ENCODE data around the gene SDK1.

The SDK1 gene

DNA sequence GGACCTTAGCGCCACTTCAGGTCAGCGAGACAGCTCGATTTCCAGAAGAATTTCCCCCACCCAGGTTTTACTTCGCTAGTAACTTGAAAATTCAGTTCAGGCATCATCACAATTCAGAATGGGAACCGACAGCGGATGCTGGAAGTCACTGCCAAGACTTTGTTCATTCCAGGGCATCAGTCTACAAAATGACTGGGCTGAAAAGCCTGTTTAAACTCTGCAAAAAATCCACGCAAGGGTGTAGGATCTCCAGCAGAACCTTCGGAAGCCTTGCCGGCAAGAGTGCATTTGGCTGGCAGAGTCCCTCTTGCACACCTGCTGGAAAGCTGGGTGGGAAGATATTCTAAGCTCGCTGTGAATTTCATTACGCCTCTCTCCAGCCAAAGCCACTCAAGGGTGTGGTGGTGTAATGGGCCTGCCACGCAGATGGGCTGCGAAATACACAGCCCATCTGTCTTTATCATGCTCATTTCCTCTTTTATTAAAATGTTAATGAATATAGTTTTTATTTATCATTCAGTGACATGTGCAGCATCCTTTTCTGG is 709.1 kb downstream of the SDK1 start:
- DNase-seq (ENCODE audit: low read depth in 2 of 3, low spot score in 2 of 3): no peak

DNA sequence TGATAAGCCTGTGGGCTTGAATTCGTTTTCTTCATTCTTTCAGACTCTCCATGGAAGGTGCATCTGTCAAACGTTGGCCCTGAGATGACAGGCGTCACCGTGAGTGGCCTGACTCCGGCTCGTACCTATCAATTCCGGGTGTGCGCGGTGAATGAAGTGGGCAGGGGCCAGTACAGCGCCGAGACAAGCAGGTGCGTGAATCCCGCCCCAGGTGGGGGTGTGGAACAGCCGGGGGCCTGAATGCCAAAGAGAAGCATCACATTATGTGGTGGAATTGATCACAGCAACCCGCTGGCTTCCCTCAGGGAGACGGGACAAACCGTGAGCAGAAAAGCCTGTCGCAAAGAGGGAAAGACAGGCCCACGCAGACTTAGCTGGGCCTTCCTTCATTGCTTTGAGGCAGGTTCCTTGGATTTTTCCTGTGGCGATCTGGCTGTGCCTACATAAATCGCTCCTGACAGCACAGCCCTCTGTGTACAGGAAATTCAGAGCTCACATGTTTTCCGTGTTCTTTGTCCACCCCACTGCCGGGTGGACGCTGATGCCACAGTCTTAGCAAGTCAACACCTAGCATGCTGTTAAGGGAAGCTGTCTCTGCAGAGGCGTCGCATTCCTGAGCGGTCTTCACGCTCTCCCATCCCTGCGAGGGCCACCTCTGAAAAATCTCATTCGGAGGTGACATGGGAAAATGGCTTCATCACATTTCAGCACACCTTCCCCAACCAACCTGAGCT is 710.0 kb downstream of the SDK1 start:
- no peak for DNase-seq (ENCODE audit: low read depth in 2 of 3, low spot score in 2 of 3)

- DNase-seq (ENCODE audit: low read depth in 2 of 3, low spot score in 2 of 3): no peak
Measured at GRCh38 chr7:4013793-4014192, 712.7 kb downstream of the SDK1 start.

GRCh38 chr7:4014346-4015050 is 713.4 kb downstream of the SDK1 start:
- DNase-seq (ENCODE audit: low read depth in 2 of 3, low spot score in 2 of 3): no peak

GRCh38 chr7:4015371-4015770 is 714.3 kb downstream of the SDK1 start:
- DNase-seq (ENCODE audit: low read depth in 2 of 3, low spot score in 2 of 3): no peak

- DNase-seq (ENCODE audit: low read depth in 2 of 3, low spot score in 2 of 3): no peak
Measured at GRCh38 chr7:4015996-4016395, 714.9 kb downstream of the SDK1 start.

DNA sequence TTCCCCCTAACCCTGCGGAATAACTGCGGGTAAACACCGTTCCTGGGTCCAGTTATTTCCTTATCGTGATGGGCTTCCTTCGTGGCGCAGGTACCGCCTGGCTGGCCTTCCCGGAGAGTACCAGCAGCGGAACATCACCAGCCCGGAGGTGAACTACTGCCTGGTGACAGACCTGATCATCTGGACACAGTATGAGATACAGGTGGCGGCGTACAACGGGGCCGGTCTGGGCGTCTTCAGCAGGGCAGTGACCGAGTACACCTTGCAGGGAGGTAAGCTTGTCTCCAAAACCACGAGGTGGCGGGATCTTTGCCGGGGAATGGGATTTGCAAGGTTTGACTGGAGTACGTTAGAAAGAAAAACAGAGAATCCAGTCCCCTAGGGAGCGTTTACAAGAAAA is 716.0 kb downstream of the SDK1 start:
- DNase-seq (ENCODE audit: low read depth in 2 of 3, low spot score in 2 of 3): no peak

GRCh38 chr7:4017785-4018184 is 716.7 kb downstream of the SDK1 start:
- DNase-seq (ENCODE audit: low read depth in 2 of 3, low spot score in 2 of 3): no peak

DNA sequence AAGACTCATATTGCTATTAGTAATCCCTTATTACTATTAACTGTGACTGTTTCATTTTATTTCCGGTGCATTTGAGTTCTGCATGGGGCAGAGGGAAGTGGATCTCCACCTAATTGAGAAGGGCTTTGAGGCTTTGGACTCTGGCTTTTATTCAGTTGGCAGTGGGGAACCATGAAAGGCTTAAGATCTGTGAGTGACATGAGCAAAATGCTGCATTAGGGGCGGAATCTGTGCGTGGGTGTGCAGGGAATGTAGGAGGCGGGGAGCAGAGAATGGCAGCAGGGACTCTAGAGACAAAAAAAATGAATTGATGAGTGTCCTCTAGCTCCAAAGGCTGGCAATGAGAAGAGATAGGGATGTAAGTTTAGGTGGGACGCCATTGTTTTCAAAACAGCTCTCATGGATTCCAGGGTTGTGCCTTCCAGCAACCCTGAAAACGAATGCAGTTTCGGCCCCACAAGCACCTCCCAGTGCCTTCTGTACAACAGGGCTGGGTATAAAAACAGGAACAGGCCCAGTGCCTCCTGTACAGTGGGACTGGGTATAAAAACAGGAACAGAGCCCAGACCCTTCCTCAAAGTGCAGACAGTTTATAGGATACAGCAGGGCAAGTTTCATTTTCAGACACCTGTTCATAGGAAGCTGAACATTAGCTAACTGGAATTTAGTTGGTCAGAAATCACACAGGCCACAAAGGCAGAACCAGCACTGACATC is 717.7 kb downstream of the SDK1 start:
- no peak for DNase-seq (ENCODE audit: low read depth in 2 of 3, low spot score in 2 of 3)

- no peak for DNase-seq (ENCODE audit: low read depth in 2 of 3, low spot score in 2 of 3)
Measured at GRCh38 chr7:4020086-4020485, 719.0 kb downstream of the SDK1 start.

GRCh38 chr7:4021413-4021812 is 720.4 kb downstream of the SDK1 start:
- DNase-seq (ENCODE audit: low read depth in 2 of 3, low spot score in 2 of 3): no peak

DNA sequence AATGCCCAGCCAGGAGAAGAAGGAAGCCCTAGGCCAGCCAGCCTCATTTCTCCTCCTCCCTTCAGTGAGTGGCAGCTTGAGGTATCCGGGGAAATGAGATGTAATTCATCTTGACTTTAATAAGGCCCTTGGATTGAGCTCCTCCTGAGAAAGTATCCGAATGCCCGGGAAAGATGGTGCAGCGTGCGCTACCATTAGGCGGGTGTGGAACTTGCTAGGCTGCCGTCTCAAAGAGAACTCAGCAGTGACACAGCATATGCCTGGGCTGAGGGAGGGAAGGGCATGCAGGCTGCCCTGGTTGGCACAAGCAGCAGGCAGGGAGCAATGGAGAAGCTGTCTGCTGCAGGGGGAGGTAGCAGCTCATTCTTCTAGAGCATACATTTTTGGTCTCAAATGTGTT is 721.2 kb downstream of the SDK1 start:
- no peak for DNase-seq (ENCODE audit: low read depth in 2 of 3, low spot score in 2 of 3)

GRCh38 chr7:4023502-4023901 is 722.5 kb downstream of the SDK1 start:
- DNase-seq (ENCODE audit: low read depth in 2 of 3, low spot score in 2 of 3): no peak

DNA sequence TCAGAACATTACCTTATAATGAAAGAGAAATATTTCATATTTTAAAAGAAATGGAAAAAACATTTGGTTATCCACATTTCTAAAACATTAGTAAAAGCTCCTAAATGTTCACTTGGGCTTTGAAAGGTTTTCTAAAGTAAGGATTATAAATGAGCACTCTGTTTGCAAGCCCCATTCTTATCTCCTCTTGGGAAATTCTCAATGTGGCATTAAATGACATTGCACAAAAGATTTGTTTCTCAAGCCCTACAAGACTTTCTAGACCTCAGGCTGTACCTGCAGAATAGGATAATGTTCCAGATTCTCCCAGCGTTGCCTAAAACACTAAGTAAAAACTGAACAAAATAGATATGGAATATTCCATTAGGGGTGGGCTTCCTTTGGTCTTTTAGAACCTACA is 723.1 kb downstream of the SDK1 start:
- DNase-seq (ENCODE audit: low read depth in 2 of 3, low spot score in 2 of 3): no peak

- DNase-seq (ENCODE audit: low read depth in 2 of 3, low spot score in 2 of 3): no peak
Measured at GRCh38 chr7:4024806-4025205, 723.8 kb downstream of the SDK1 start.

DNA sequence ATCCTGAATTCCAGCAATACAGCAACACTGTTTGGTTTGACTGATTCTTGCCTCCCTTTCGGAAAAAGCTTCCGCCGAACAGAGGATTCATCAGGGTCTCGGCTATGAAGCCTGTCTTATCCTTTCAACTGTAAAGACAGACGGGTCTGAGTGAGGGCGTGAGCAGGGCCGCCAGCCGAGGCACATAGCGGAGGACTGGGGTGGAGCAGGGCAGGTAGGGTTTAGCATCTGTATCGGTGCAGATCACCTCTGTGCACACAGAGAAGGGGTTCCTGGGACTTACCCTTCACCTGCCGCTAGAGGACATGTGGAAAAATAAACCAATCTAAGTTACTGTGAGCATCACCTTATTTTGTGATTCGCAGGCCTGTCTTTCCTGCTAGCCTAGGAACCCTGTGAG is 724.2 kb downstream of the SDK1 start:
- no peak for DNase-seq (ENCODE audit: low read depth in 2 of 3, low spot score in 2 of 3)

DNA sequence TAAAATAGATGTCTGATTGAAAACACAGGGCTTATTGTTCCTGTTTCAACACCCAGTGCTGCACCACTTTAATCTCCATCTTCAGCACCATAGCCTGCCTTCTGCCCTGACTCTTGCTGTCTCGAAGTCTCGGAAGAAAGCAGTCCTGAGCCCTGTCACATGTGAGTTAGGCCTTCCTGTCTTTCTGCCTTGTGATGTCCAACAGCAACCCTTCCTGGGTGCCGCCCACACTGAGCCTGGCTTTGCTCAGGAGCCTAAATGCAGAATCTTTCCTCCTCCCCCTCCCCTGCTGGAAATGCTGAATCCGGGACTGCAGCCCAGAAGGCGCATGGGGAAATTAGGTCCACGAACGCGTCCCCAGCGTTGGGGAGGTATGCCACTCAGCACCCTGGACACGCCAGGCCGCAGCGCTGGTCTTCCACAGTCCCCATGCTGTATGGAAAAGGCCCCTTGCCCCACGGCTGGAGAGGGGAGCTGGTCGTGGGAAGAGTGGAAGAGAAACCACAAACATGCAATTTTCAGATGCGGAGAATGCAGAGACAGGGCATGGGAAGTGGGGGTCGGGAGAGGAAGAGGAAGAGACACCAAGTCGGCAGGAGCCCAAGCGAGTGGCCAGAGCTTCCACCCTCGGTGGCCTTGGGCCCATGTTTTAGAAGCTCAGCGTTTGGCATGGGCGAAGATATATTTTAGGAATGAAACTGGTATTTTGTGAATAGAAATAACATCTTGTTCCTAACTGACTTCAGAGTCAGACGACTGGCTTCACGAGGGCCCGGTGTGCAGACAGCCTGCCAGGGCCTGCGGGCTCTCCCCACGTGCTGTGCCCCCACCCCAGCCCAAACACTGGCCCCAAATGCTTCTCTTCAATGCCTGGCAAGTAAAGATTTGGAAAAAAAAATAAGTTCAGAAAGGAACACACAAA is 724.9 kb downstream of the SDK1 start:
- no peak for DNase-seq (ENCODE audit: low read depth in 2 of 3, low spot score in 2 of 3)

DNA sequence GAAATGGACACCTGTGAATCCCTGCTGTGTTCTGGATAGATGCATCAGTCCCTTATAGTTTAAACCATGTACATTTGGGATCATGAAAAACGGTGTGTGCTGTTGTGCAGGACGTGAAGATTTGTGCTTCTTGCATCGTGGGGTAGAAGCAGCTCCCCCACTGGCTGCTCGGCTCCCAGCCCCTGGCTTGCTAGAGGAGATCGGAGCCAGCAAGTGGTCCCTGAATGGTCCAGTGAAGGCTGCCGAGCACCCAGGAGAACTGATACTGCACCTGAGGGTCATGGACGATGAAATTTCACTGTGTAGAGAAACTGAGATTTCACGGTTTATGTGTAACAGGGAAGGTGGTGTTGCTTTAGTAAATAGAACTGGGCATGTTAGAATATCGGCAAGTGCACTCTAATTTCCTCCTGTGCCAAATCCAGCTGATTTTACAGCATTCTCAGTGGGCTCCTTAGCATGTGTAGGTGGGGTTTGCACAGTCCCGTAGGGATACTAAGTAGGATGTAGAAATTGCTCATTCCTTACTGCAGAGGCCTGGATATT is 726.0 kb downstream of the SDK1 start:
- no peak for DNase-seq (ENCODE audit: low read depth in 2 of 3, low spot score in 2 of 3)

DNA sequence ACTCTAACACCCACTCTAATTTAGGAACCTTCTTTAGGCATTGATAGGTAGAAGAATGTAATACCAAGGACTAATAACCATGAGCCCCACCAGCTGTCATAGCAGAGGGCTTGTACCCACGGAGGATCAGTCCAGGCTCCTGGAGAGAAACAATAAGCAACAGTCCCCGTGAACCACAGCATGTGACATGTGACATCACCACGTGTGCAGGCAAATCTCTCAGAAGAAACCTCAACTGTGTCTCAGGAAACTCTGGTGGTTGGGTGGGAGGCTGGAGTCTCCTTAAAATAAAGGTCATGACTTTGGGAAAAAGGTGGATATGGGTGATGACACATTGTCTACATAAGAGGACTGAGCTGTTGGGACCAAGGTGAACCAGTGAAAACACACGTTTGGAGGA is 727.2 kb downstream of the SDK1 start:
- DNase-seq (ENCODE audit: low read depth in 2 of 3, low spot score in 2 of 3): no peak

DNA sequence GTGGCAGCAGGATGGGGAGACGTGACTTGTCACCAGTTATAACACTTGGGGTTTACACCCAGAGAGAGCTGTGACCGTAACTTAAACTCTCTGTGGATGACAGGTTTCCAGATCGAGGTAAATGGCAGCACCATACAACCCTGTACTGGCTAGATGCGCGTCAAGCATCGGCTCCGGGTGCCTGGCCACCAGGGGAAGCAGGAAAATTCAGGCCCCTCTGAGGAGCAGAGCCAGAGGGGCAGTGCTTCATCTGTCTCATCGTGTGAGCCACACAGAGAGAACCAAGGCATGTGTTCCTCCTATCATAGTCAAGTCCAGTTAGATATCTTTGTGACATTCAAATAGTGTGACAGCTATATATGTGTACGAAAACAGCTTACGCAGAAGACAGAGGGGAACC is 728.9 kb downstream of the SDK1 start:
- DNase-seq (ENCODE audit: low read depth in 2 of 3, low spot score in 2 of 3): no peak
